Measurements from ENCODE around the gene PITPNM1. TPM values are rescaled to one million over a fixed set of nuclear protein-coding genes. Genes with fewer than 3 reads are reported as not detected.

The PITPNM1 gene
- total RNA-seq, 3 donors from 2014 or later (not counting 1 experiment from before 2014, with no cell fraction given), result 99.9 to 135 (median 123) TPM

DNA sequence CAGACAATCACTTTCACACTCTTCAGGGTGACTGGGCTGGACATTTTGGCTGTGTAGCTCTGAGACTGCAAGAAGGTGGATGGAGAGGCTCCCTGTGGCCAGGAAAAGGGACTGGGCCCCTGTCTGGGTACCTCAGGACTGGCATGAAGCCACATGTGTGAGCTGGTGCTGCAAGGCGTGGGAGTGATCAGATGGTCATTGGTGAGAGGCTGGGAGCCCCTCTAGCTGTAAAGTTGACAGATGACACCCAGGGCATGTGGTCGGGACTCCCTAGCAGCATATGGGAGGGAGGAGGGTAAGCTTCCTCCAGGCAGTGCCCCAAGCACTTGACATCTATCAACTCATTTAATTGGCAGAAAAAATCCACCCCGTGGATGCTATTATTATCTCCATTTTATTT is 37.0 kb upstream of the PITPNM1 start:
- Histone ChIP-seq H3K4me1 (ENCODE audit: control insufficient read depth, insufficient read depth, low read length) (no peaks in the 10 kb centered on the region), H3K4me3 (ENCODE audit: low read length) (no peak overlapping the region), H3K9me3 (ENCODE audit: control insufficient read depth, insufficient read depth, low read length) (no peaks in the 10 kb centered on the region), H3K36me3 (ENCODE audit: control insufficient read depth, insufficient read depth, low read length) (no peaks in the 10 kb centered on the region), H3K27me3 (ENCODE audit: control insufficient read depth, insufficient read depth, low read length) (no peaks in the 10 kb centered on the region), H3K27ac (ENCODE audit: low read length) (no peak overlapping the region)
- Mint-ChIP-seq H3K27me3 (ENCODE audit: low read depth in 2 of 2) (peaks cover 0 to 3% of the 10 kb centered on the region in 2 donors), H3K4me1 (no peaks in the 10 kb centered on the region), H3K9me3 (no peaks in the 10 kb centered on the region), H3K27ac (no peak overlapping the region), H3K4me3 (no peak overlapping the region), H3K36me3 (no peaks in the 10 kb centered on the region)
- DNase-seq, result no peak
- no peak for ATAC-seq
- intact Hi-C loops (cut with micrococcal nuclease), result no loop called here
- TF ChIP-seq, protein P1, sequence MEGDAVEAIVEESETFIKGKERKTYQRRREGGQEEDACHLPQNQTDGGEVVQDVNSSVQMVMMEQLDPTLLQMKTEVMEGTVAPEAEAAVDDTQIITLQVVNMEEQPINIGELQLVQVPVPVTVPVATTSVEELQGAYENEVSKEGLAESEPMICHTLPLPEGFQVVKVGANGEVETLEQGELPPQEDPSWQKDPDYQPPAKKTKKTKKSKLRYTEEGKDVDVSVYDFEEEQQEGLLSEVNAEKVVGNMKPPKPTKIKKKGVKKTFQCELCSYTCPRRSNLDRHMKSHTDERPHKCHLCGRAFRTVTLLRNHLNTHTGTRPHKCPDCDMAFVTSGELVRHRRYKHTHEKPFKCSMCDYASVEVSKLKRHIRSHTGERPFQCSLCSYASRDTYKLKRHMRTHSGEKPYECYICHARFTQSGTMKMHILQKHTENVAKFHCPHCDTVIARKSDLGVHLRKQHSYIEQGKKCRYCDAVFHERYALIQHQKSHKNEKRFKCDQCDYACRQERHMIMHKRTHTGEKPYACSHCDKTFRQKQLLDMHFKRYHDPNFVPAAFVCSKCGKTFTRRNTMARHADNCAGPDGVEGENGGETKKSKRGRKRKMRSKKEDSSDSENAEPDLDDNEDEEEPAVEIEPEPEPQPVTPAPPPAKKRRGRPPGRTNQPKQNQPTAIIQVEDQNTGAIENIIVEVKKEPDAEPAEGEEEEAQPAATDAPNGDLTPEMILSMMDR (IDR thresholded peaks at IDR 0.05), result no peak
- 54% methylated on average over 2 of the region's 3 CpGs for WGBS (ENCODE audit: insufficient coverage)

DNA sequence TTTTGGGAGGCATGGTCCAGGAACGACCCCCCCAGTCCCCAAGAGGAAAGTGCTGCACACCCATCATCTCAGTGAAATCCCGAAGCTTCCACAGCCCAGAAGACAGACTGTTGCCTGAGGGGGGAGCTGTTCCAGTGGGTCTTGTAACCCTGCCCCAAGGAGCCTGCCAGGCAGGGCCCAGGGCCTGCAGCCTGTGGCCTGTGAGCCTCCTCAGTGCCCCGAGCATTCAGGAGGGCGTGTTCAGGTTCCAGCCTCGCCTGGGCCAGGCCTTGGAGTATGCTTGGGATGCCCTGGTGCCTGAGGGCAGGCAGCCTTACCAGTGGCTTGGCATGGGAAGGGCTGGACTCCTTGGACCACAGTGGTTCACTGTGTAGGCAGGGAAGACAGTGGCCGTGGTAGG is 36.0 kb upstream of the PITPNM1 start:
- Histone ChIP-seq H3K9me3 (ENCODE audit: control insufficient read depth, insufficient read depth, low read length) (no peaks in the 10 kb centered on the region), H3K4me3 (ENCODE audit: low read length) (no peak overlapping the region), H3K27me3 (ENCODE audit: control insufficient read depth, insufficient read depth, low read length) (no peaks in the 10 kb centered on the region), H3K4me1 (ENCODE audit: control insufficient read depth, insufficient read depth, low read length) (no peaks in the 10 kb centered on the region), H3K36me3 (ENCODE audit: control insufficient read depth, insufficient read depth, low read length) (no peaks in the 10 kb centered on the region), H3K27ac (ENCODE audit: low read length) (no peak overlapping the region)
- DNase-seq (no peak), ATAC-seq (no peak)
- no peak overlapping the region for H3K27ac Mint-ChIP-seq
- H3K4me3 Mint-ChIP-seq, result no peak overlapping the region
- no peaks in the 10 kb centered on the region for H3K36me3 Mint-ChIP-seq
- peaks cover 0 to under 1% of the 10 kb centered on the region in 2 donors for H3K27me3 Mint-ChIP-seq (ENCODE audit: low read depth in 2 of 2)
- H3K4me1 Mint-ChIP-seq, result no peaks in the 10 kb centered on the region
- 93% methylated on average over 6 of the region's 6 CpGs for WGBS (ENCODE audit: insufficient coverage)
- intact Hi-C loops (cut with micrococcal nuclease), result no loop called here
- H3K9me3 Mint-ChIP-seq, result no peaks in the 10 kb centered on the region
- TF ChIP-seq, protein P1 (IDR thresholded peaks at IDR 0.05), result no peak

DNA sequence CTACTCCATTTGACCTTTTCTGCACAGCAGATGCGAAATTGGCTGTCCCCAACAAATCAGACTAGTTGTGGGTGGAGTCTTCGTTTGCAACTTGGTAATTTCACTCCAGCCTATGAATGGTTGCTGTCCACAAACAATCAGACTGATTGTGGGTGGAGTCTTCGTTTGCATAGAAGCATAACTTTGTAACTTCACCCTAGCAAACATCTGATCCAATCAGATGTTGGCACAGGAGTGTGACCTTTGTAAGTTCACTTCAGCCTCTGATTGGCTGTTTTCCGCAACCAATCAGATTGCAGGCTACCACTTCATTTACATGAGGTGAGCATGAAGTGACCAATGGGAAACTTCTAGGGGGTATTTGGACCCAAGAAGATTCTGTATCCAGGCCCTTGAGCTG is 34.4 kb upstream of the PITPNM1 start:
- intact Hi-C loops (cut with micrococcal nuclease), result no loop called here
- no peaks in the 10 kb centered on the region for H3K36me3 Mint-ChIP-seq
- ATAC-seq (no peak), DNase-seq (no peak)
- H3K27ac Mint-ChIP-seq, result no peak overlapping the region
- no peaks in the 10 kb centered on the region for H3K27me3 ChIP-seq (ENCODE audit: control insufficient read depth, insufficient read depth, low read length)
- no peaks in the 10 kb centered on the region for H3K9me3 ChIP-seq (ENCODE audit: control insufficient read depth, insufficient read depth, low read length)
- peaks cover 0 to 1% of the 10 kb centered on the region in 2 donors for H3K27me3 Mint-ChIP-seq (ENCODE audit: low read depth in 2 of 2)
- H3K4me3 ChIP-seq (ENCODE audit: low read length), result no peak overlapping the region
- no peaks in the 10 kb centered on the region for H3K4me1 ChIP-seq (ENCODE audit: control insufficient read depth, insufficient read depth, low read length)
- H3K9me3 Mint-ChIP-seq, result no peaks in the 10 kb centered on the region
- WGBS (ENCODE audit: insufficient coverage), result 76% methylated on average over 3 of the region's 4 CpGs
- no peak overlapping the region for H3K4me3 Mint-ChIP-seq
- H3K27ac ChIP-seq (ENCODE audit: low read length), result no peak overlapping the region
- no peaks in the 10 kb centered on the region for H3K36me3 ChIP-seq (ENCODE audit: control insufficient read depth, insufficient read depth, low read length)
- H3K4me1 Mint-ChIP-seq, result no peaks in the 10 kb centered on the region
- TF ChIP-seq, protein P1 (IDR thresholded peaks at IDR 0.05), result no peak

DNA sequence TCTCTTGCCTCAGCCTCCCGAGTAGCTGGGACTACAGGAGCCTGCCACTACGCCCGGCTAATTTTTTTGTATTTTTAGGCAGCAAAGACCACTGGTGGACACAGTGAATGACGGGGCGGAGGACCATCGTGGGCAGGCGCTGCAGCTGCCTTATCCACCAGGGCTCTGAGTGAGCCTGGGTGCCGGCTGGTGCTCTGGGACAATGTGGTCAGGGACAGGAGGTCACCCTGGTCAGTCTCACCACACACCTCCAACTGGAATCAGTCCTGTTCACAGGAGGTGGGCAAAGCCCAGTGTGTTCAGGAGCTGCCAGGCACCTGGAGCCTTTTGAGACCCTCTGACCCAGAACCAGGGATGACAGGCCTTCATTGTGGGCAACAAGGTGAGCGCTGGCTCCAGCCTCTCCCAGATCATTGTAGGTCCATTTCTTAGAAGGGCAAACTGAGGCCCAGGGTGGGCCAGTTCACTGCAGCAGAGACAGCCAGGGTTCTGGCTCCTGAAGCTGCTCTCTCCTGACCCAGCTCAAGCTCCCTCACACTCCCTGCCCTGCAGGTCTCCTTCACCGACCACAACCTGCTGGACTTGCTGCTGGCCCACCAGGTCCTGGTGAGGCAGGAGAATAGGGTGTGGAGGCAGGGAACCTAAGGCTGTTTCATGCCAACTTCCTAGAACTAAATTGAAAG is 33.8 kb upstream of the PITPNM1 start:
- H3K36me3 ChIP-seq (ENCODE audit: control insufficient read depth, insufficient read depth, low read length), result no peaks in the 10 kb centered on the region
- TF ChIP-seq, protein P1 (IDR thresholded peaks at IDR 0.05), result no peak
- 90% methylated on average over 9 of the region's 10 CpGs for WGBS (ENCODE audit: insufficient coverage)
- ATAC-seq (no peak), DNase-seq (no peak)
- Mint-ChIP-seq H3K4me1 (no peaks in the 10 kb centered on the region), H3K9me3 (peaks cover 0 to under 1% of the 10 kb centered on the region in 2 donors), H3K27ac (no peak overlapping the region), H3K4me3 (no peak overlapping the region), H3K36me3 (no peaks in the 10 kb centered on the region), H3K27me3 (ENCODE audit: low read depth in 2 of 2) (peaks cover 2 to 3% of the 10 kb centered on the region in 2 donors)
- no peaks in the 10 kb centered on the region for H3K27me3 ChIP-seq (ENCODE audit: control insufficient read depth, insufficient read depth, low read length)
- intact Hi-C loops (cut with micrococcal nuclease), result no loop called here
- H3K4me3 ChIP-seq (ENCODE audit: low read length), result no peak overlapping the region
- H3K27ac ChIP-seq (ENCODE audit: low read length), result no peak overlapping the region
- H3K9me3 ChIP-seq (ENCODE audit: control insufficient read depth, insufficient read depth, low read length), result no peaks in the 10 kb centered on the region
- H3K4me1 ChIP-seq (ENCODE audit: control insufficient read depth, insufficient read depth, low read length), result no peaks in the 10 kb centered on the region
